ENCODE measurements around the gene LMOD1.

Gene LMOD1

GRCh38 chr1:201946224-201946908, at the start of gene LMOD1:
Gene LMOD1 (minus strand): TSS chr1:201946548. CDS start chr1:201946340, 208 bp downstream.
- no peak within 1 kb of the TSS for H3K27ac Mint-ChIP-seq
- H3K36me3 Mint-ChIP-seq (ENCODE audit: low read depth), result no peaks in the 10 kb centered on the region
- peaks cover 16% of the 10 kb centered on the region for H3K4me1 Mint-ChIP-seq (ENCODE audit: low read depth)
- no peak for DNase-seq
- peak within 1 kb of the TSS; percentile 37 for H3K4me3 Mint-ChIP-seq
- H3K27me3 Mint-ChIP-seq, result peaks cover 51% of the 10 kb centered on the region
- no peaks in the 10 kb centered on the region for H3K9me3 Mint-ChIP-seq

GRCh38 chr1:201990427-201990826, 44.1 kb upstream of the LMOD1 start:
- H3K27ac Mint-ChIP-seq, result no peak overlapping the region
- H3K4me1 Mint-ChIP-seq (ENCODE audit: low read depth), result peaks cover 3% of the 10 kb centered on the region
- no peaks in the 10 kb centered on the region for H3K27me3 Mint-ChIP-seq
- H3K4me3 Mint-ChIP-seq, result no peak overlapping the region
- no peak for DNase-seq
- no peaks in the 10 kb centered on the region for H3K9me3 Mint-ChIP-seq
- peaks cover 63% of the 10 kb centered on the region for H3K36me3 Mint-ChIP-seq (ENCODE audit: low read depth)

GRCh38 chr1:201989354-201990128, 43.2 kb upstream of the LMOD1 start:
- H3K4me1 Mint-ChIP-seq (ENCODE audit: low read depth), result peaks cover 5% of the 10 kb centered on the region
- no peak overlapping the region for H3K27ac Mint-ChIP-seq
- no peak for DNase-seq
- peaks cover 59% of the 10 kb centered on the region for H3K36me3 Mint-ChIP-seq (ENCODE audit: low read depth)
- no peaks in the 10 kb centered on the region for H3K9me3 Mint-ChIP-seq
- no peaks in the 10 kb centered on the region for H3K27me3 Mint-ChIP-seq
- H3K4me3 Mint-ChIP-seq, result no peak overlapping the region

- Mint-ChIP-seq H3K4me3 (no peak overlapping the region), H3K9me3 (no peaks in the 10 kb centered on the region), H3K27me3 (no peaks in the 10 kb centered on the region), H3K27ac (no peak overlapping the region), H3K36me3 (ENCODE audit: low read depth) (peaks cover 49% of the 10 kb centered on the region), H3K4me1 (ENCODE audit: low read depth) (peaks cover 12% of the 10 kb centered on the region)
- DNase-seq, result no peak
Measured at GRCh38 chr1:201988601-201989000, 42.3 kb upstream of the LMOD1 start.

GRCh38 chr1:201985355-201985754, 39.0 kb upstream of the LMOD1 start:
- Mint-ChIP-seq H3K27ac (no peak overlapping the region), H3K27me3 (no peaks in the 10 kb centered on the region), H3K9me3 (no peaks in the 10 kb centered on the region), H3K36me3 (ENCODE audit: low read depth) (peaks cover 31% of the 10 kb centered on the region), H3K4me3 (no peak overlapping the region), H3K4me1 (ENCODE audit: low read depth) (peaks cover 24% of the 10 kb centered on the region)
- no peak for DNase-seq

GRCh38 chr1:201984446-201984845, 38.1 kb upstream of the LMOD1 start:
- Mint-ChIP-seq H3K4me3 (peak overlapping the region; percentile 85), H3K4me1 (ENCODE audit: low read depth) (peaks cover 24% of the 10 kb centered on the region), H3K9me3 (no peaks in the 10 kb centered on the region), H3K27me3 (no peaks in the 10 kb centered on the region), H3K27ac (no peak overlapping the region), H3K36me3 (ENCODE audit: low read depth) (peaks cover 21% of the 10 kb centered on the region)
- DNase-seq, result no peak

- Mint-ChIP-seq H3K9me3 (no peaks in the 10 kb centered on the region), H3K4me3 (peak overlapping the region; percentile 85), H3K27ac (peak overlapping the region; percentile 86), H3K4me1 (ENCODE audit: low read depth) (peaks cover 24% of the 10 kb centered on the region), H3K36me3 (ENCODE audit: low read depth) (peaks cover 11% of the 10 kb centered on the region), H3K27me3 (no peaks in the 10 kb centered on the region)
- no peak for DNase-seq
Measured at GRCh38 chr1:201983380-201983805, 37.0 kb upstream of the LMOD1 start.

GRCh38 chr1:201982623-201983379, 36.5 kb upstream of the LMOD1 start, which contains the start of gene RNPEP:
Gene RNPEP (plus strand): TSS chr1:201982648. CDS start chr1:201982667, 19 bp downstream.
- H3K27ac Mint-ChIP-seq, result peak within 1 kb of the TSS; percentile 86
- no peaks in the 10 kb centered on the region for H3K9me3 Mint-ChIP-seq
- H3K27me3 Mint-ChIP-seq, result no peaks in the 10 kb centered on the region
- DNase-seq, result peak; percentile 73
- peaks cover 11% of the 10 kb centered on the region for H3K36me3 Mint-ChIP-seq (ENCODE audit: low read depth)
- H3K4me3 Mint-ChIP-seq, result peak within 1 kb of the TSS; percentile 86
- peaks cover 24% of the 10 kb centered on the region for H3K4me1 Mint-ChIP-seq (ENCODE audit: low read depth)

GRCh38 chr1:201982082-201982622, 35.8 kb upstream of the LMOD1 start:
- Mint-ChIP-seq H3K9me3 (no peaks in the 10 kb centered on the region), H3K27ac (peak overlapping the region; percentile 85), H3K4me1 (ENCODE audit: low read depth) (peaks cover 24% of the 10 kb centered on the region), H3K4me3 (peak overlapping the region; percentile 86), H3K27me3 (no peaks in the 10 kb centered on the region), H3K36me3 (ENCODE audit: low read depth) (peaks cover 11% of the 10 kb centered on the region)
- peak; percentile 85 for DNase-seq

GRCh38 chr1:201970334-201971159, 24.2 kb upstream of the LMOD1 start:
- peaks cover 53% of the 10 kb centered on the region for H3K36me3 Mint-ChIP-seq (ENCODE audit: low read depth)
- H3K27ac Mint-ChIP-seq, result no peak overlapping the region
- peaks cover 2% of the 10 kb centered on the region for H3K4me1 Mint-ChIP-seq (ENCODE audit: low read depth)
- no peak for DNase-seq
- no peaks in the 10 kb centered on the region for H3K27me3 Mint-ChIP-seq
- H3K4me3 Mint-ChIP-seq, result no peak overlapping the region
- no peaks in the 10 kb centered on the region for H3K9me3 Mint-ChIP-seq

- peaks cover 2% of the 10 kb centered on the region for H3K4me1 Mint-ChIP-seq (ENCODE audit: low read depth)
- peak overlapping the region; percentile 73 for H3K27ac Mint-ChIP-seq
- no peak for DNase-seq
- H3K4me3 Mint-ChIP-seq, result no peak overlapping the region
- no peaks in the 10 kb centered on the region for H3K9me3 Mint-ChIP-seq
- no peaks in the 10 kb centered on the region for H3K27me3 Mint-ChIP-seq
- peaks cover 71% of the 10 kb centered on the region for H3K36me3 Mint-ChIP-seq (ENCODE audit: low read depth)
Measured at GRCh38 chr1:201968202-201968925, 22.0 kb upstream of the LMOD1 start.

- H3K36me3 Mint-ChIP-seq (ENCODE audit: low read depth), result peaks cover 92% of the 10 kb centered on the region
- peaks cover 1% of the 10 kb centered on the region for H3K4me1 Mint-ChIP-seq (ENCODE audit: low read depth)
- no peaks in the 10 kb centered on the region for H3K27me3 Mint-ChIP-seq
- H3K9me3 Mint-ChIP-seq, result no peaks in the 10 kb centered on the region
- DNase-seq, result no peak
- no peak overlapping the region for H3K4me3 Mint-ChIP-seq
- H3K27ac Mint-ChIP-seq, result peak overlapping the region; percentile 23
Measured at GRCh38 chr1:201966171-201966570, 19.8 kb upstream of the LMOD1 start.

GRCh38 chr1:201964261-201964660, 17.9 kb upstream of the LMOD1 start:
- no peak overlapping the region for H3K27ac Mint-ChIP-seq
- peaks cover 4% of the 10 kb centered on the region for H3K4me1 Mint-ChIP-seq (ENCODE audit: low read depth)
- no peak overlapping the region for H3K4me3 Mint-ChIP-seq
- no peaks in the 10 kb centered on the region for H3K27me3 Mint-ChIP-seq
- no peak for DNase-seq
- peaks cover 85% of the 10 kb centered on the region for H3K36me3 Mint-ChIP-seq (ENCODE audit: low read depth)
- no peaks in the 10 kb centered on the region for H3K9me3 Mint-ChIP-seq

All from activated T-cell treated with anti-CD3 and anti-CD28 coated beads, Interleukin-2, amount 50 U/mL, for 24 hours (primary cell).